ENCODE data around the gene NPPC. TPM values are rescaled to one million over a fixed set of nuclear protein-coding genes. Genes with fewer than 3 reads are reported as not detected.

NPPC gene
- total RNA-seq, 2 donors from 2014 or later, result 0.58 to 1.1 TPM

- H3K27ac Mint-ChIP-seq, result no peak overlapping the region
- no peak for ATAC-seq (replicated peaks in 1 of 2)
- no peak for DNase-seq
- H3K4me3 Mint-ChIP-seq, result no peak overlapping the region
- H3K9me3 Mint-ChIP-seq, result no peaks in the 10 kb centered on the region
- peaks cover 22% of the 10 kb centered on the region for H3K27me3 Mint-ChIP-seq (ENCODE audit: low read depth)
- no peaks in the 10 kb centered on the region for H3K36me3 Mint-ChIP-seq (ENCODE audit: insufficient read depth in 2 of 2)
- H3K4me1 Mint-ChIP-seq (ENCODE audit: low read depth), result peaks cover 14% of the 10 kb centered on the region
Measured at GRCh38 chr2:231932985-231933915, 7.1 kb upstream of the NPPC start.

GRCh38 chr2:231932711-231932970, 6.4 kb upstream of the NPPC start:
- ATAC-seq (replicated peaks in 1 of 2) (no peak), DNase-seq (no peak)
- no peaks in the 10 kb centered on the region for H3K9me3 Mint-ChIP-seq
- peaks cover 14% of the 10 kb centered on the region for H3K4me1 Mint-ChIP-seq (ENCODE audit: low read depth)
- no peaks in the 10 kb centered on the region for H3K36me3 Mint-ChIP-seq (ENCODE audit: insufficient read depth in 2 of 2)
- H3K27ac Mint-ChIP-seq, result no peak overlapping the region
- no peak overlapping the region for H3K4me3 Mint-ChIP-seq
- H3K27me3 Mint-ChIP-seq (ENCODE audit: low read depth), result peaks cover 28% of the 10 kb centered on the region

GRCh38 chr2:231931481-231931915, 5.3 kb upstream of the NPPC start:
- no peak overlapping the region for H3K4me3 Mint-ChIP-seq
- H3K27me3 Mint-ChIP-seq (ENCODE audit: low read depth), result peaks cover 40% of the 10 kb centered on the region
- ATAC-seq (replicated peaks in 1 of 2) (no peak), DNase-seq (no peak)
- no peaks in the 10 kb centered on the region for H3K36me3 Mint-ChIP-seq (ENCODE audit: insufficient read depth in 2 of 2)
- H3K27ac Mint-ChIP-seq, result no peak overlapping the region
- H3K9me3 Mint-ChIP-seq, result no peaks in the 10 kb centered on the region
- peaks cover 14% of the 10 kb centered on the region for H3K4me1 Mint-ChIP-seq (ENCODE audit: low read depth)

GRCh38 chr2:231930593-231931281, 4.5 kb upstream of the NPPC start:
- no peak overlapping the region for H3K4me3 Mint-ChIP-seq
- H3K27ac Mint-ChIP-seq, result no peak overlapping the region
- DNase-seq (no peak), ATAC-seq (replicated peaks in 1 of 2) (no peak)
- peaks cover 9% of the 10 kb centered on the region for H3K4me1 Mint-ChIP-seq (ENCODE audit: low read depth)
- no peaks in the 10 kb centered on the region for H3K36me3 Mint-ChIP-seq (ENCODE audit: insufficient read depth in 2 of 2)
- H3K9me3 Mint-ChIP-seq, result no peaks in the 10 kb centered on the region
- peaks cover 42% of the 10 kb centered on the region for H3K27me3 Mint-ChIP-seq (ENCODE audit: low read depth)

- ATAC-seq (replicated peaks in 1 of 2), result no peak
- no peaks in the 10 kb centered on the region for H3K36me3 Mint-ChIP-seq (ENCODE audit: insufficient read depth in 2 of 2)
- DNase-seq, result peak; percentile 41
- H3K9me3 Mint-ChIP-seq, result no peaks in the 10 kb centered on the region
- H3K27ac Mint-ChIP-seq, result no peak overlapping the region
- H3K4me1 Mint-ChIP-seq (ENCODE audit: low read depth), result peaks cover 9% of the 10 kb centered on the region
- no peak overlapping the region for H3K4me3 Mint-ChIP-seq
- H3K27me3 Mint-ChIP-seq (ENCODE audit: low read depth), result peaks cover 42% of the 10 kb centered on the region
Measured at GRCh38 chr2:231929961-231930592, 3.9 kb upstream of the NPPC start.

GRCh38 chr2:231928901-231929725, 2.9 kb upstream of the NPPC start:
- Mint-ChIP-seq H3K9me3 (no peaks in the 10 kb centered on the region), H3K4me1 (ENCODE audit: low read depth) (peaks cover 9% of the 10 kb centered on the region), H3K36me3 (ENCODE audit: insufficient read depth in 2 of 2) (no peaks in the 10 kb centered on the region), H3K4me3 (no peak overlapping the region), H3K27me3 (ENCODE audit: low read depth) (peaks cover 51% of the 10 kb centered on the region), H3K27ac (no peak overlapping the region)
- DNase-seq (no peak), ATAC-seq (replicated peaks in 1 of 2) (no peak)

- Mint-ChIP-seq H3K27me3 (ENCODE audit: low read depth) (peaks cover 57% of the 10 kb centered on the region), H3K4me1 (ENCODE audit: low read depth) (peaks cover 9% of the 10 kb centered on the region), H3K9me3 (no peaks in the 10 kb centered on the region), H3K27ac (no peak overlapping the region), H3K36me3 (ENCODE audit: insufficient read depth in 2 of 2) (no peaks in the 10 kb centered on the region), H3K4me3 (no peak overlapping the region)
- ATAC-seq (replicated peaks in 1 of 2), result no peak
- DNase-seq, result no peak
Measured at GRCh38 chr2:231928481-231928880, 2.3 kb upstream of the NPPC start.

- DNase-seq (no peak), ATAC-seq (replicated peaks in 1 of 2) (no peak)
- Mint-ChIP-seq H3K9me3 (no peaks in the 10 kb centered on the region), H3K4me1 (ENCODE audit: low read depth) (peaks cover 9% of the 10 kb centered on the region), H3K4me3 (peak overlapping the region; percentile 81 to 83), H3K27ac (no peak overlapping the region), H3K36me3 (ENCODE audit: insufficient read depth in 2 of 2) (no peaks in the 10 kb centered on the region), H3K27me3 (ENCODE audit: low read depth) (peaks cover 51% of the 10 kb centered on the region)
Measured at GRCh38 chr2:231927566-231927890, 1.3 kb upstream of the NPPC start.

GRCh38 chr2:231926761-231927565, 767 bp upstream of the NPPC start:
- peaks cover 9% of the 10 kb centered on the region for H3K4me1 Mint-ChIP-seq (ENCODE audit: low read depth)
- peak overlapping the region; percentile 81 to 83 for H3K4me3 Mint-ChIP-seq
- H3K27ac Mint-ChIP-seq, result no peak overlapping the region
- H3K36me3 Mint-ChIP-seq (ENCODE audit: insufficient read depth in 2 of 2), result no peaks in the 10 kb centered on the region
- peaks cover 50% of the 10 kb centered on the region for H3K27me3 Mint-ChIP-seq (ENCODE audit: low read depth)
- peak; percentile 26 to 27 for ATAC-seq (replicated peaks in 1 of 2)
- H3K9me3 Mint-ChIP-seq, result no peaks in the 10 kb centered on the region
- peak; percentile 36 to 37 for DNase-seq

- DNase-seq, result peak; percentile 77 to 85
Measured at GRCh38 chr2:231925303-231926179, 655 bp downstream of the NPPC start.

GRCh38 chr2:231924889-231925275, 1.3 kb downstream of the NPPC start:
- DNase-seq (no peak), ATAC-seq (replicated peaks in 1 of 2) (peak in 1 of 2 donors; percentile 1)
- peaks cover 50% of the 10 kb centered on the region for H3K27me3 Mint-ChIP-seq (ENCODE audit: low read depth)
- H3K9me3 Mint-ChIP-seq, result no peaks in the 10 kb centered on the region
- H3K4me1 Mint-ChIP-seq (ENCODE audit: low read depth), result peaks cover 9% of the 10 kb centered on the region
- no peak overlapping the region for H3K27ac Mint-ChIP-seq
- H3K4me3 Mint-ChIP-seq, result peak overlapping the region; percentile 44 to 83
- no peaks in the 10 kb centered on the region for H3K36me3 Mint-ChIP-seq (ENCODE audit: insufficient read depth in 2 of 2)

More at GRCh38 chr2:231925303-231926179, 655 bp downstream of the NPPC start:
- H3K4me3 Mint-ChIP-seq, result peak overlapping the region; percentile 81 to 83
- no peaks in the 10 kb centered on the region for H3K36me3 Mint-ChIP-seq (ENCODE audit: insufficient read depth in 2 of 2)
- peak; percentile 59 to 65 for ATAC-seq (replicated peaks in 1 of 2)
- H3K27me3 Mint-ChIP-seq (ENCODE audit: low read depth), result peaks cover 50% of the 10 kb centered on the region
- no peaks in the 10 kb centered on the region for H3K9me3 Mint-ChIP-seq
- peaks cover 9% of the 10 kb centered on the region for H3K4me1 Mint-ChIP-seq (ENCODE audit: low read depth)
- no peak overlapping the region for H3K27ac Mint-ChIP-seq
